Suppressor macrophage treated with lipopolysaccharide for 1 hour (primary cell): ENCODE measurements around the gene VTI1A.

ENCODE experiments used
- DNase-seq, 3 donors: peaks; one replicate each; pipeline ENCODE4 v3.0.0-alpha.2; 2020 to 2022

Gene VTI1A

GRCh38 chr10:112548535-112549276, 101.7 kb downstream of the VTI1A start:
- DNase-seq, result no peak

DNA sequence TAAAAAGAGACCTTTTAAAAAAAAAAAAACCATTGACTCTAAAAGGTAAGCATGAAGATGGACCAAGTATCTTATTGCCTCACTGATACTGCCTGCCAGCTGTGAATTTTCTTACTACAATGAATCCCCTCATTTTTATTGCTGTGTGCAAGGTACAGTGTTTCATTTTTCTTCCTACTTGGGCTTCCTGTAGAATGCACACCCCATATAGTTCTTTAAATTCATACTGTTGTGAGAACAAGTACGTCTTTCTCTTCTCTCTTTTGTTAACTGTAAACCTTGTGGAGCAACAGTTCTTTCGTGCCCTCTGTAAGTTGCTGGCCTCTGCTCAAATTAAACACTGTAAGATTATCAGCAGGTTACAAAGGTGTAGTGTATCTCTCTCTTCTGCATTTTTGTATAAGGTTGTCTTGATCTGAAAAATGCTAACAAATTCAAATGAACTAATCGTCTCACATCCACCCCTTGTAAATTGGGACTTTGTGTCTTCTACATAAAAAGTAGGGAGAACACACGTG, 105.6 kb downstream of the VTI1A start:
- DNase-seq, result no peak

DNA sequence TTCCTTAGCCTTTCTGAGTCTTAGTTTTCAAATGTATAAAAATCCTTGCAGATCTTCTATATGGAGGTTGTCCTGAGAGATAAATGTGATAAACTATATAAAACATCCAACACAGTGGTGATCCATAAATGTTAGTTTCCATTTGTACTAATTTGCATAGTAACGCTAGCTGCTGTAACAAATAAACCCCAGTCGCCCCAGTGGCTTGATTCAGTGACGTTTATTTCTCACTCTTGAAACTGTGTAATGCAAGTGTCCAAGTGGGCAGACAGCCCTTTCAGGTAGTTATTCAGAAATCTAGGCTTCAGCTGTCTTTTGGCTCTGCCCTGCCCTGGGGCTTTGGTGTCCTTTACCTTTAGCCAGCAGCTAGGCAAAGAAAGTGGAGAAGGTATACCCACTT, 106.3 kb downstream of the VTI1A start:
- DNase-seq, result no peak

DNA sequence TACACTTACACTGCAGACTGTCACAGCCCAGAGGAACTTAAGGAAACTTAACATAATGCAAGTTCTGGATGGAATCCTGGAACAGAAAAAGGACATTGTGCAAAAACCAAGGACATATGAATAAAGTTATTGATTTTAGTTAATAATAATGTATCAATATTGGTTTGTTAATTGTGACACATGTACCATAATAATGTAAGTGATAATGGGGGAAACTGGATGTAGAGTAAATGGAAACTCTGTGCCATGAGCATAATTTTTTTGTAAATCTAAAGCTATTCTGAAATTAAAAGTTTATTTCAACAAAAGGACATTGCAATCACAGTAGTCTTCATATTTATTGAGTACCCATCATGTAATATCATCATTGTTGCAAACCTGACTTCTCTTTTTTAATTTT, 107.2 kb downstream of the VTI1A start:
- no peak for DNase-seq

GRCh38 chr10:112557197-112557596, 110.2 kb downstream of the VTI1A start:
- DNase-seq, result no peak

- DNase-seq, result no peak
Measured at GRCh38 chr10:112558476-112559142, 111.6 kb downstream of the VTI1A start.

DNA sequence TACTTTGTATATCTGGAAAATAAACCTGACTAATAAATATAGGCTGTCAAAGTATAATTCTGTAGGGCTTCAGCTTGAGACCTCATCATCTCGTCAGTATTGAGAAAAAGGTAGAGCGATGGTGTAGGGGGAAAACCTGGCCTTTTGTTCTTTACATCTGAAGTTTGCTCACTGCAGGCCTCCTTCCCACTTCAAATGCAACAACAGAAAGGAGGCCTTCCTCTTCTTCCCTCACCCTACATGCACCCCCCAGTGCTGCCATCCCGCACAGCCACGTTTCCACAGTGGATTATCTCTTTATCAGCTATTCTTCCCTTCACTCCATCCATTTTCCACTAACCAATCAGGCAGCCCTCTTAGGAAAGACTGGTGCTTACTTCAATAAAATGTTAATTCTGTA, 112.3 kb downstream of the VTI1A start:
- DNase-seq, result no peak

DNA sequence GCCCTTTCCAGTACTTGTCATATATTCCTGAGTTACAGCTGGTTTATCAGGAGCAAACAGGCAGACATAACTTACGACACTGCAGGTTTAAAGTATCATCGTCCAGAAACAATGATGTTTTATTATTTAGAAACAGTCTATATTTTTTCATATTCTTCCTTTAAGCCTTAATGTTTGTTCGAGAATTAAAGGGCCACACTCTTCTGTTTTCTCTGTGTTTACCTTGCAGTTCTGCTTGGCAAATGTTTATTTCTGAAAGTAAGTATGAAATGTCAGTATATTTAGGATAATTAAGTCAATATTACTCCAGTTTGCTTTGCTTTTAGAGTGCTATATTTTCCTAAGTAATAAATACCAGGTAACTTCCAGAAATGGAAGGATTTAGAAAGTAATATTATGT, 115.1 kb downstream of the VTI1A start:
- no peak for DNase-seq

GRCh38 chr10:112562809-112563663, 116.0 kb downstream of the VTI1A start:
- DNase-seq, result no peak

DNA sequence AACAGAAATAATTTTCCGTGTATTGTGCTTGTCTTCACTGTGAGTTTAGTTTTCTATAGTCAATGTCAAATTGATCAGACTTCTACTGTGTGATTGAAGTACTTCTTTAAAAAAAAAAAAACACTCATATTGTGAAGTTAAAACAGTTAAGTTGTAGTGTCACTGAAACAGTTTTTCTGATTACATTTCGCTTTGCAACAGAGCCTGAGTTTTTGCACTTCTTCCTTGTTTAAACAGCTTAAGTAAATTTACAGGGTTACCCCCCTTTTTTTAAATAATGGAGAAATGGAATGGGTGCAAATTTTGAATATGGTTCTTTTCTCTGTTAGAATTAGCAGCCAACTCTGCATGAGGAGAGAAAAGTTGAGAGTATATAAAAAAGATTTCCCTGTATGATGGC, 117.3 kb downstream of the VTI1A start:
- DNase-seq, result no peak

GRCh38 chr10:112565434-112566053, 118.5 kb downstream of the VTI1A start:
- DNase-seq, result peak; percentile 62 to 80 (median 65)

DNA sequence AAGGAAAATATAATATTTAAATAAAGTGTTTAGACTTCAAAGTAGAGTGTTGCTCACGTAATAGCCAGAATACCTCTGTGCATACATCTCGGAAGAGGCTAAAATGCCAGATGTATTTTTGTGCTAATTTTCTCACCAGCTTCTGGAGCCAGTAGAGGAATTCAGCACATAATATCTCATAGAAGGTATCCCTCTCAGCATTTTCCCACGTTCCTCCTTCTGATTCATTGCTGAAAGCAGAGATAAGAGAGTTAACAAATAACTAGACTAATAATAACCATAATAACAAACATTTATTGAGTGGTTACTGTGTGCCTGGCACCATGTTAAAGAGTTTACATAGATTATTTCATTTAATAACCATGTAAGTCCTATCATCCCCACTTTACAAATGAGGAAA, 123.6 kb downstream of the VTI1A start:
- no peak for DNase-seq

DNA sequence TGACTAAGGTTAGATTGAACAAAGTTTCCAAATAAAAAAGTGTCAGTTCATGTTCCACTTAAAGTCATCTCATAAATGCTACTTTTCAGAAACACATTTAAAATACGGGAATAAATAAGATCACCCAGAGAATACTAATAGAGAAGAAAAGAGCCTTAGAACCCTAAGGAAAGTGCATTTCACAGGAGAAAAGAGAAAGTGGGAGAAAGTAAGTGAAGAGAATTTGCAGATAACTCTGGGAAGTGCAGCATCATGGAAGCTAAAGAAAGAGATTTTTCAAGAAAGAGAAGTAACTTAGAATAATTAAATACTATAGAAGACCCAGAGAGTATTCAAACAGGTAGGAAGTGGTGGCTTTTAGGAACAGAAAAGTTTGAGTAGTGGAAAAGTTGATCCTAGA, 132.6 kb downstream of the VTI1A start:
- DNase-seq, result no peak

- no peak for DNase-seq
Measured at GRCh38 chr10:112580267-112580666, 133.3 kb downstream of the VTI1A start.

DNA sequence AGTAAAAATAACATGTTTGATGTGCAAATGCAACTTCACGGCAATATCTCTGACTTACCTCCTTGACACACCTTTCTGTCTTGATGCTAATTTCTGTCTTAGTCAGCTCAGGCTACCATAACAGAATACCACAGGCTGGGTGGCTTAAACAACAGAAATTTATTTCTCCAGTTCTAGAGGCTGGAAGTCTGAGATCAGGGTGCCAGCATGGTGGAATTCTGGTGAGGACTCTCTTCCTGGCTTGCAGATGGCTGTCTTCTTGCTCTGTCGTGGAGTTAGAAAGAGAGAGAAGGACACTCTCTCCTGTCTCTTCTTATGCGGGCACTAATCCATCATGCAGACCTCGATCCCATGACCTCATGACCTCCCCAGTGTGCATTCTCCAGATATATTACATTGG, 134.9 kb downstream of the VTI1A start:
- no peak for DNase-seq

DNA sequence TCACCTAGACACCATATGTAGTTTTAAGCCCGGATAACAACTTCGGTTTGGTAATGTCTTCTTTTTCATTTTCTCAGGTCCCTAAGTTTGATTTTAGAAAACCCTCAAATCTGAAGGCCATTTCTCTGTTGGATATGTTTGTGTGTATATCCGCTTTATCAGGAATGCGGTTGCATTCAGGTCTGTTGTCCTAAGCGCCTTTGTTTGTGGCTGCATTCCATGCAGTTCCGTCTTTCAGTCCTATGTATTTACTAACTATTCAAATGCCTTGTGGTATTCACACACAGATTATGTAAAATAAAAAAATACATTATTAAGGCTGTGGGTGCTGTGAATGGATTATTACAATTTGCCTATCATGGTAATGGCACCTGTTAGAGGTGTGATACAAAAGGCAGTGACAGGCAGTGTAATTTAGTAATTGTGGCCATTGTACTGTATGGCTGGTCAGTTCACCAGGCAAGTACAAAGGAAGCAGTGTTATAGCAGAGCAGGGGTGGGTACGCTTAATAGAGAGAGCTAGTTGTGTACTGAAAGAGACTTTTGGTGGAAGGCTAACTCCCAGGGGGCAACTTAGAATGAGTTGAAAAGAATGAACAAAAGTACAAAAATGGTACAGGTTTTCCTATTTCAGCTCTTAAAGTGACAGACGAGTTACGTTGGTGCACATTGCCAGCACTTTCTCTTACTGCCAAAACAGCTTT, 136.4 kb downstream of the VTI1A start:
- no peak for DNase-seq

DNA sequence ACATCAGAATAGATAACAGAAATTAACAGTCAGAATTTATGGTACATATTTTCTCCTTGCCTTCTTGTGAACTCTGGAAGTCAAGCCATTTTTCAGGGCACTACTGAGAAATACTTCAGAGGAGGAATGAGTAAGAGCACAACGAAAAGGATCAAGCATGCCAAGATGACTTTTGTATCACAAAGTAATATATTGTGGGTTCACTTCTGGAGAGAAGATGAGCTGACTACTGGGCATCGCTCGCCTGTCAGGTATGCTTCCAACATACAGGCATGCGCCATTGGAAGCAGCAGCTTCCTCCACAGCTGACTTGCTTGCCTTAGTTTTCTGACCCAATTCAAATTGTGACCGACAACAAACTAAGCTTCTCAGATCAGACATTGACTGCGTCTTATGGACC, 137.3 kb downstream of the VTI1A start:
- DNase-seq, result no peak

DNA sequence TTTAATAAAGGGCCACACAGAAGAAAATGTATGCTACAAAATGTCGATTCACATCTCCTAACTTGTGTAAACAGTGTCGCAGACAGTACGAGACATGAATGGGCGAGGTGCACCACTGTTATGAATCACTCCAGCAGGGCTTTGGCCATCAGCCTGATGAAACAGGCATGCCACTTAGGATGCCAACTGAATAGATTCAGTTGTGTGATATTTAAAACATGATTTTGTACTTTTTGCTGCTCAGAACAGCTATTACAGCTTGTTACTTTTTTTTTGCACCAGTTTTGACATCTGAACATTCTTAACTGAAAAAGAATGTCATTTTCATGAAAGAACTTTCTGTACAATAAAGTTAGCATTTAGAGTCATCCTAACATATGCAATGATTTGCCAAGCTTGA, 138.1 kb downstream of the VTI1A start:
- DNase-seq, result no peak

DNA sequence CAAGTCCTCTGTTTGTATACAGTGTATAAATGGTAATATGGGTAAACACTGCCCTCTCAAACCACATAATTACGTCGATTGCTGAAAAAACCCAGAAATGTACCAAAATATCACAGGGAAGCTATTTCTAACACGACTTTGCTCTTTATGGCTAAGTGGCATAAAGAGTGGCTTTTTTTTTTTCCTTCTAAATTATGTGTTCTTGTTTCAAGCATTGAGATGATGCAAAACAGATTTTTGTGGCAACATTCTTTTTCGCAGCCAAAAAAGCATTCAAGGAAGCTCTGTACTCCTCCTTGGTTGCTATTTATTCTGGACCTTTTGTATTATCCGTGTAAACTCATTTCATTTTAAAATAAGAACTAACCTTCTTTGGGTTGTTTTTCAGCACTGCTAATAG, 138.9 kb downstream of the VTI1A start:
- DNase-seq, result no peak

DNA sequence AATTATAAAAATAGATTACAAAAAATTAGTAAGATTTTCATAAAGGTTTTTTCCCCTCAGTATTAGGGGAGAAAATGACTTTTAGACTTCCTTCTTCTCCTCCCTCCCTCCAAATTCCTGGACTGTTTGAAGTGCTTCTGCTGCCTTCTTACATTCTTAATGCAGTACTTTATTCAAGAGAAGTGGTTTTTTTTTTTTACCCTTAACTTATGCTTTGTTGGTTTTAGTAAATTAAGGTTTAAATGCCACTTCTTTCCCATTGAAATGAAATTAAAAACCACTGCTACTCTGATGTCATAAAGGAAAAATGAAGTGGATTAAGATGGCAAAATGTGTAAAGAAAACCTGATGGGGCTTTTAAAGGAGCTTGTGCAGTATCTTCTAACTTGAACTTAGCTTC, 140.7 kb downstream of the VTI1A start:
- no peak for DNase-seq

- no peak for DNase-seq
Measured at GRCh38 chr10:112588225-112588990, 141.4 kb downstream of the VTI1A start.

- no peak for DNase-seq
Measured at GRCh38 chr10:112589081-112589480, 142.1 kb downstream of the VTI1A start.
